Measurements from ENCODE around the gene C2CD3. TPM values are rescaled to one million over a fixed set of nuclear protein-coding genes. Genes with fewer than 3 reads are reported as not detected.
A peak's percentile ranks its signal among the peaks of the same experiment; 100 is the strongest.

Gene C2CD3
- total RNA-seq, 2 donors from 2014 or later = 19.9 to 25.7 TPM

GRCh38 chr11:74138572-74138971, 32.2 kb downstream of the C2CD3 start:
- no peaks in the 10 kb centered on the region for H3K36me3 ChIP-seq
- H3K4me1 ChIP-seq = peaks cover 4% of the 10 kb centered on the region
- H3K27me3 ChIP-seq = no peaks in the 10 kb centered on the region
- peak; percentile 48 for DNase-seq
- no peaks in the 10 kb centered on the region for H3K9me3 ChIP-seq
- H3K4me3 ChIP-seq = no peak overlapping the region
- intact Hi-C loops (cut with DNase I) = no loop called here
- TF ChIP-seq, protein P1, sequence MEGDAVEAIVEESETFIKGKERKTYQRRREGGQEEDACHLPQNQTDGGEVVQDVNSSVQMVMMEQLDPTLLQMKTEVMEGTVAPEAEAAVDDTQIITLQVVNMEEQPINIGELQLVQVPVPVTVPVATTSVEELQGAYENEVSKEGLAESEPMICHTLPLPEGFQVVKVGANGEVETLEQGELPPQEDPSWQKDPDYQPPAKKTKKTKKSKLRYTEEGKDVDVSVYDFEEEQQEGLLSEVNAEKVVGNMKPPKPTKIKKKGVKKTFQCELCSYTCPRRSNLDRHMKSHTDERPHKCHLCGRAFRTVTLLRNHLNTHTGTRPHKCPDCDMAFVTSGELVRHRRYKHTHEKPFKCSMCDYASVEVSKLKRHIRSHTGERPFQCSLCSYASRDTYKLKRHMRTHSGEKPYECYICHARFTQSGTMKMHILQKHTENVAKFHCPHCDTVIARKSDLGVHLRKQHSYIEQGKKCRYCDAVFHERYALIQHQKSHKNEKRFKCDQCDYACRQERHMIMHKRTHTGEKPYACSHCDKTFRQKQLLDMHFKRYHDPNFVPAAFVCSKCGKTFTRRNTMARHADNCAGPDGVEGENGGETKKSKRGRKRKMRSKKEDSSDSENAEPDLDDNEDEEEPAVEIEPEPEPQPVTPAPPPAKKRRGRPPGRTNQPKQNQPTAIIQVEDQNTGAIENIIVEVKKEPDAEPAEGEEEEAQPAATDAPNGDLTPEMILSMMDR (IDR thresholded peaks at IDR 0.05) = no peak
- peak overlapping the region; percentile 61 for H3K27ac ChIP-seq
- H3K9ac ChIP-seq (ENCODE audit: low read depth in 2 of 2, low read length in 2 of 2) = no peak overlapping the region

GRCh38 chr11:74138021-74138420, 32.8 kb downstream of the C2CD3 start:
- H3K9me3 ChIP-seq = no peaks in the 10 kb centered on the region
- H3K4me3 ChIP-seq = no peak overlapping the region
- no peaks in the 10 kb centered on the region for H3K27me3 ChIP-seq
- TF ChIP-seq, protein P1 (IDR thresholded peaks at IDR 0.05) = no peak
- peaks cover 4% of the 10 kb centered on the region for H3K4me1 ChIP-seq
- peak overlapping the region; percentile 61 for H3K27ac ChIP-seq
- H3K36me3 ChIP-seq = no peaks in the 10 kb centered on the region
- intact Hi-C loops (cut with DNase I) = no loop called here
- H3K9ac ChIP-seq (ENCODE audit: low read depth in 2 of 2, low read length in 2 of 2) = peak overlapping the region in 1 of 2 donors; percentile 13
- no peak for DNase-seq

DNA sequence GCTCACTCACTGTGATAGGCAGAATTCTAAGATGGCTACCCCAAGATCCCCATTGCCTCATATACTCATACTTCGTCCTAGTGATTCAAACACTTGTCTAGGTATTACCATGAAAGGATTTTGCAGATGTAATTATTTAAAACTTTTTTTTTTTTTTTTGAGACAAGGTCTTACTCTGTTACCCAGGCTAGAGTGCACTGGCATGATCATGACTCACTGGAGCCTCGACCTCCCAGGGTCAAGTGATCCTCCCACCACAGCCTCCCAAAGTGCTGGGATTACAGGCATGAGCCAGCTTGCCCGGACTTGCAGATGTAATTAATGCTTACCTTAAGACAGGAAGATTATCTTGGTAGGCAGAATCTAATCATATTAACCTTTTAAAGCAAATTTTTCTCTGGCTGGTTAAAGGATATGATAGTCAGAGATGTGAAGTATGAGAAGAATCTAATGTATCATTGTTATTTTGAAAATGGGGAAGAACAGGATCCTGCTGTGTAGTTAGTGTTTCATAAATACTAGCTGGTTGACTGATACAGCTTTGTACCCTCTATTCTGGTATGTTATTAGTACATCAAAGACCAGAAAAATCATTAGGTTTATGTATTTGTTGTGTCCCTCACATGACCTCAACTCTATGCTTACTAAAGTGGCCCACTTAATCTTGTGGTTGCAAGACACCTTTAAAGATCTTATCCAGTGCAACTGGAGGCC, 35.5 kb downstream of the C2CD3 start:
- intact Hi-C loops (cut with DNase I) = no loop called here
- Histone ChIP-seq H3K27me3 (no peaks in the 10 kb centered on the region), H3K4me3 (no peak overlapping the region), H3K9me3 (no peaks in the 10 kb centered on the region), H3K9ac (ENCODE audit: low read depth in 2 of 2, low read length in 2 of 2) (no peak overlapping the region), H3K4me1 (peaks cover 4% of the 10 kb centered on the region), H3K27ac (no peak overlapping the region), H3K36me3 (no peaks in the 10 kb centered on the region)
- TF ChIP-seq, protein P1 (IDR thresholded peaks at IDR 0.05) = no peak
- DNase-seq = no peak

GRCh38 chr11:74134661-74135060, 36.1 kb downstream of the C2CD3 start:
- intact Hi-C loops (cut with DNase I) = no loop called here
- DNase-seq = no peak
- no peak overlapping the region for H3K27ac ChIP-seq

DNA sequence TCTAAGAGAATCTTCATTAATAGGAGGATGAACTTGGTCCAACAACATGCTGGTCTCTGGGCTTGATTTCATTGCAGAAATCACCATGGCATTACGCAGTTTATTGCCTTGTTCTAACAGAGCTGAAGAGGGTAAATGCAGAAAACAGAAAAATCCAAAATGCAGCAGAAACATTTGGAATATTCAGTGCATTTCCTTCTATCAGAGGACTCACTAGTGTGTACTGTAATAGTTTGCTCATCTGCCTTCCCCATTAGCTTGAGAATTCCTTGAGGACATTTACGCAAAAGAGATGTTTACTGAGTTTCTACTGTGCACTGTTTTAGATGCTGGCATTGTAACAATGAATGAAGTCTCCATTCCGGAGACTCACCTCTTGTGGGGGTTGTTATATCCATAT, 37.4 kb downstream of the C2CD3 start:
- H3K27ac ChIP-seq = no peak overlapping the region
- no peak overlapping the region for H3K9ac ChIP-seq (ENCODE audit: low read depth in 2 of 2, low read length in 2 of 2)
- peaks cover 4% of the 10 kb centered on the region for H3K4me1 ChIP-seq
- DNase-seq = no peak
- no peaks in the 10 kb centered on the region for H3K36me3 ChIP-seq
- no peaks in the 10 kb centered on the region for H3K9me3 ChIP-seq
- H3K27me3 ChIP-seq = no peaks in the 10 kb centered on the region
- TF ChIP-seq, protein P1 (IDR thresholded peaks at IDR 0.05) = no peak
- intact Hi-C loops (cut with DNase I) = no loop called here
- no peak overlapping the region for H3K4me3 ChIP-seq

More at GRCh38 chr11:74134661-74135060, 36.1 kb downstream of the C2CD3 start:
- no peak overlapping the region for H3K4me3 ChIP-seq
- TF ChIP-seq, protein P1 (IDR thresholded peaks at IDR 0.05) = no peak
- no peaks in the 10 kb centered on the region for H3K27me3 ChIP-seq
- H3K4me1 ChIP-seq = peaks cover 4% of the 10 kb centered on the region
- H3K9me3 ChIP-seq = no peaks in the 10 kb centered on the region
- H3K36me3 ChIP-seq = no peaks in the 10 kb centered on the region
- no peak overlapping the region for H3K9ac ChIP-seq (ENCODE audit: low read depth in 2 of 2, low read length in 2 of 2)

Measured in colonic mucosa (tissue), 4 donors.